DMS 273 (cell line): ENCODE measurements around the gene C3.
"Not testable (repeated sequence)": the region's sequence is repeated elsewhere in the genome, so short reads cannot be mapped to it uniquely, and the experiment has no call there.

Experiments
- DNase-seq: peaks from one replicate; lab custom pipeline; 2025; ENCODE audit not compliant: unreplicated experiment; lab: John Stamatoyannopoulos, UW

The C3 gene

DNA sequence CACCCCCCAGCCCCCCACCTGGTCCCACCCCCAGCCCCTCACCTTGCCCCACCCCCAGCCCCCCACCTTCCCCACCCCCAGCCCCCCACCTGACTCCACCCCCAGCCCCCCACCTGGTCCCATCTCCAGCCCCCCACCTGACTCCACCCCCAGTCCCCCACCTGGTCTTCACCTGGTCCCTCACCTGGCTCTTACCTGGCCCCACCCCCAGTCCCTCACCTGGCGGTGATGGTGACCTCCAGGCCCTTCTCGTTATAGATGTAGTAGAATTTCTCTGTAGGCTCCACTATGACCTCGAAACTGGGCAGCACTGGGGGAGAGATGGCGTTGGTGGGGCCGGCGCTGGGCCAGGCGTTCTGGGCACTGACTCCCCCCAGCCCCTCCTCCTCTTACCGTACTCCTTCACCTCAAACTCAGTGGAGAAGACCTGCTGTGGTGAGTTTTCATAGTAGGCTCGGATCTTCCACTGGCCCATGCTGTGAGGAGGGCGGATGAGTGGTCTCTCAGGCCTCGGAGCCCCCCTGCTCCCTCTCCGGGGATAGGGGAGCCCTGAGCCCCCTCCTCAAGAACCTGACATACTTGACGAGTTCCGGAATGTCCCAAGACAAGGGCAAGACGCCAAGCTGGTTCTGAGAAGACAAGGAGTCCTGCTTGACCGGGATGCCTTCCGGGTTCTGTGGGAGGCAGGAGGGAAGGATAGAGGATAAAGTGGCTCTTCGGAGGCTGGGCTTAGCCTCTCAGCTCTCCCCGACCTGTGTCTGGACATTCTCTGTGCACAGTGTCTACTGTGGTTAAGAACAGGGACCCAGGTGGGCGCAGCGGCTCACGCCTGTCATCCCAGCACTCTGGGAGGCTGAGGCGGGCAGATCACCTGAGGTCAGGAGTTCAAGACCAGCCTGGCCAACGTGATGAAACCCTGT is 6.4 kb downstream of the C3 start:
- DNase-seq = no peak

DNA sequence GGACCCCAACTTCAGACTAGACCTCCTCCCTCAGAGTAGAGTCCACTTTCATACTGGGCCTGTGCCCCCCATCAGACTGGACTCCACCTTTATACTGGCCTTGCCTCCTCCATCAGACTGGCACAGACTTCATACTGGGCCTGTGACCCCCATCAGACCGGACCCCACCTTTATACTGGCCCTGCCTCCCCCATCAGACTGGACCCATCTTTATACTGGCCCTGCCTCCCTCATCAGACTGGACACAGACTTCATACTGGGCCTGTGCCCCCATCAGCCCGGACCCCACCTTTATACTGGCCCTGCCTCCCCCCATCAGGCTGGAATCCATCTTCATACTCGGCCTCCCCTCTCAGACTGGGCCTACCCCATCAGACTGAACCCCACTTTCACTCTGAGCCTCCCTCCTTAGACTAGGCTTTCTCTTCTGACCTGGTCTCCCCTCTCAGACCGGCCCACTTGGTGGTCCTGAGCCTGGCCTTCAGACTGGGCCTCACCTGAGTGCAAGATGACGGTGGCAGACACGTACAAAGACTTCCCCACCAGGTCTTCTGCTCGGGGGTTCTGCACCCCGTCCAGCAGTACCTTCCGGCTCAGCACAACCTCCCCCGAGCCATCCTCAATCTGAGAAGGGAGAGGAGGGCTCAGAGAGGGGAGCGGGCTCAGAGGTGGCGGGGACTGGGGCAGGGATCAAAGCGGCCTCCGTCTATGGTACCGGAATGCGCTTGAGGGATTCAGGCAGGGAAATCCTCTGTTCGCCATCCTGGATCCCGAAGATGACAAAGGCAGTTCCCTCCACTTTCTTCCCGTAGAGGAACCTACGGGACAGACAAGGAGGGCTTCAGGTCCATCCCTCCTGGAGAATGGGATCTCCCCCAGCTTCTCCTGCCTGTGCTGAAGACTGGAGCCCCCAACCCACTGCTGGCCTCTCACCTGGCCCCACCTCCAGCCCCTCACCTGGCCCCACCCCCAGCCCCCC is 7.5 kb downstream of the C3 start:
- DNase-seq = no peak

DNA sequence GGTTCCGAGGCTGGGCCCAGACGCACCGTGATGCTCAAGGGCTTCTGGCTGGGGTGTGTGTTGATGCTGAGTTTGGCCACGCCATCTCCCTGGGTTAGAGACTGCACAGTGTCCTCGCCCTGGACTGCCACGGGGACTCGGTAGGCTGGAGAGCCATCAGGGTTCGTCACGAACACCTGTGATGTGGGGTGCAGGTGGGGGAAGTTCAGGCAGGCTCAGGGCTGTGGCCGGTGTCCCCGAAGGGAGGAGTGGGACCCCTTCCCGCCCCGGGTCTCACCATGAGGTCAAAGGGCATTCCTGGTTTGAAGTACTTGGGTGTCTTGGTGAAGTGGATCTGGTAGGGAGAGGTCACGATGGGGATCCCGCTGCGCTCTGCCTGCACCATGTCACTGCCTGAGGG is 8.2 kb downstream of the C3 start:
- no peak for DNase-seq

DNA sequence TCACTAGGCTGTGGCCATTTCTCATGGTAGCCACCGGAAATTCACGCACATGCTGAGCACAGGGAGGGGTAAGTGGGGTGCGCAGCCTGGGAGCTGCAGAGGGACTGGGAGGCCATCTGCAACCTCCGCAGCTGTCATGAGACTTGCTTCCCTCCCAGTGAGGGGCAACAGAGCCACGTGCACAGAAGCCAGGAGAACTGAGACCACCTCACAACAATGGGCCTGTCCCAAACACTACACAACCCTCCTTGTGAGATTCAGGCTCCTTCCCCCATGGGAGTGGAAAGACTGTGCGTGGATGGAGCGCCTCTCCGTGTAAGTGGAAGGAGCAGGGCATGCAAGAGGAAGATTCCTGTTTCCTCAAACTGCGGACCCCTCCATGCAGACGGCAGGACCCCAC is 8.8 kb downstream of the C3 start:
- no peak for DNase-seq

DNA sequence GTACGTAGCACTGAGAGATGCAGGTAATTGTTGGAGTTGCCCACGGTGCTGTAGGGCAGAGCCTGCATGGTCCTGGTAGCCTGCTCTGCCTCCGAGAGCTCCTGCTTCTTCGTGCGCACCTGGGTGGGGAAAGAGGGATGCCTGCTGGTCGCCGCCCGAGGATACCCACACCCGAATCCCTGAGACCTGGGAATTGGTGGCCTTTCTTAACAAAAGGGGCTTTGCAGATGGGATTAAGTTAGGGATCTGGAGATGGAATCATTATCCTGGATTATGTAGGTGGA is 9.4 kb downstream of the C3 start:
- DNase-seq = no peak

DNA sequence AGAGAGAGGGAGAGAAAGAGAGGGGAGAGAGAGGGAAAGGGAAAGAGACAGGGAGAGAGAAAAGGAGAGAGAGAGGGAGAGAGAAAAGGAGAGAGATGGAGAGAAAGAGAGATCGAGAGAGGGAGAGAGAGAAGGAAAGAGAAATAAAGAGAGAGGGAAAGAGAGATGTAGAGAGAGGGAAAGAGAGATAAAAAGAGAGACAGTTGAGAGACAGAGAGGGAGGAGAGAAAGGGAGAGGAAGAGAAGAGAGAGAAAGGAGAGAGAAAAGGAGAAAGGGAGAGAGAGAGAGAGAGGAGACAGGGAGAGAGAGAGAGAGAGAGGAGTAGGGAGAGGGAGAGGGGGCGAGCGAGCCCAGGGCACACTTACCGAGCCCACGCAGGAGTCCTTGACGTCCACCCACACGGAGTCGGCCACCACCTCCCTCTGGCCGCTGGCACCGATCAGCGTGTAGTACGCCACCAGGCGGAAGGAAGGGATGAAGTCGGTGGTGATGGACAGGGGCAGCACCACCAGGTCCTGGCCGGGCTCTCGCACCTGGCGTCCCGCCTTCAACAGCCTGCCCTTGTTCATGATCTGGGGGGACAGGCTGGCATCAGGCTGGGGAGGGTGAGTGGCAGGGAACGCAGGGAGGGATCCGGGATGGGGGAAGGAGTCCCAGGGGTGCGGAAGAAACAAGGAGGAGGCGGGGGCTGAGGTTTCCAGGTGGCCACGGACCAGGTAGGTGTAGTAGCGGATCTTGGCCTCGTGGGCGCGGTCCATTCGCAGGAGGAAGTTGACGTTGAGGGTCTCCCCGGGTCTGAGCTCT is 10.0 kb downstream of the C3 start:
- DNase-seq = no peak

DNA sequence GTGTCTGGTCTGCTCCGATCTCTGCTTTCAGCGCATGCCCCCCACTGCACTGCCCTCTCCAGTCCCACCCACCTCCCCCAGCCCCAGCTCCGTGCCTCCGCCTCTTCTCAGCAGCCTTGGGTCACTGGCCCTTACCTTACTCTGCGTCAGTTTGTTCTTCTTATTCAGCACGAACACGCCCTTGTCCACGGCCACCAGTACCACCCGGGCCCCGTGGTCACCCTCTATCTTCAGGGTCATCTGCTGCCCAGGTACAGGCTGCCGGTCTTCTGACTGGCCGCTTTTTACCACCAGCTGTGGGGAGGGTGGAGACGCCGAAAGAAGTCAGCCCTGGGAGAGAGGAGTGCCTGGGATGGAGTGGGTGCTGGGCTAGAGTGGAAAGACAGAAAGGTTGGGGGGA is 10.9 kb downstream of the C3 start:
- DNase-seq = no peak

DNA sequence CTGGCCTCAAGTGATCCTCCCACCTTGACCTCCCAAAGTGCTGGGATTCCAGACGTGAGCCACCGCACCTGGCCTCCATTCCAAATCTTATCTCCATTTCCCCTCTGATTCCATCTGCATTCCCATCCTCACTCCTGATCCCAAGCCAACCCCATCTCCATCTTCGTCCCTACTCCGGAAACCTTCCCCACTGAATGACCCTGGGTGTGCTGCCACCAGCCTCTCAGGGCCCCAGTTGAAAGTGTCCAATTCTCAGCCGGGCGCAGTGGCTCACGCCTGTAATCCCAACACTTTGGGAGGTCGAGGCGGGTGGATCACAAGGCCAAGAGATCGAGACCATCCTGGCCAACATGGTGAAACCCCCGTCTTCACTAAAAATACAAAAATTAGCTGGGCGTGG is 11.5 kb downstream of the C3 start:
- not testable (repeated sequence) for DNase-seq

DNA sequence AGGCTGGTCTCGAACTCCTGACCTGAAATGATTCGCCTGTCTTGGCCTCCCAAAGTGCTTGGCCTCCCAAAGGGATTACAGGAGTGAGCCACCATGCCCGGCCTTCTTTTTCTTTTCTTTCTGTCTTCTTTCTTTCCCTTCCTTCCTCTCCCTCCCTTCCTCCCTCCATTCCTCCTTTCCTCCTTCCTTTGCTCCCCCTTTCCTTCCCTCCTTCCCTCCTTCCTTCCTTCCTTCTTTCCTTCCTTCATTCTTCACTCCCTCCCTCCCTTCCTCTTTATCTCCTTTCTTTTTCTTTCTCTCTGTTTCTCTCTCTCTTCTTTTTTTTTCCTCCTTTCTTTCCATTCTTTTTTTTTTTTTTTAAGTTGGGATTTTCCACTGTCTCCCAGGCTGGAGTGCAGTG is 12.1 kb downstream of the C3 start:
- no peak for DNase-seq

DNA sequence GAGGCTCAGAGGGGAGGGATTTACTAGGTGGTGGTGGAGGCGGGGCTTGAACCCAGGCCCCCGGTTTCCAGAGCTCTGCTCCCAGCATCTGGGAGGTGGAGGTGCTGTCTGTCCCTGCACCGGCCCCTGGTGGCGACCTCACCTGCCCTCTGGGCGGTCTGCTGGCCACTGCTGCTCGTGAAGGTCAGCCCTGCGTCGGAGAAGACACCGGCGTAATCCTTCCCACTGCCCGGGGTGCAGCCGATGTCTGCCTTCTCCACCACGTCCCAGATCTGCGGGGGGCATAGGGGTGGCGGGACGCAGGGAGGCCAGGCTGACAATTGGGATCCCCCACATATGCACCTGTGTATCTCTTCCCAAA is 12.8 kb downstream of the C3 start:
- DNase-seq = no peak

DNA sequence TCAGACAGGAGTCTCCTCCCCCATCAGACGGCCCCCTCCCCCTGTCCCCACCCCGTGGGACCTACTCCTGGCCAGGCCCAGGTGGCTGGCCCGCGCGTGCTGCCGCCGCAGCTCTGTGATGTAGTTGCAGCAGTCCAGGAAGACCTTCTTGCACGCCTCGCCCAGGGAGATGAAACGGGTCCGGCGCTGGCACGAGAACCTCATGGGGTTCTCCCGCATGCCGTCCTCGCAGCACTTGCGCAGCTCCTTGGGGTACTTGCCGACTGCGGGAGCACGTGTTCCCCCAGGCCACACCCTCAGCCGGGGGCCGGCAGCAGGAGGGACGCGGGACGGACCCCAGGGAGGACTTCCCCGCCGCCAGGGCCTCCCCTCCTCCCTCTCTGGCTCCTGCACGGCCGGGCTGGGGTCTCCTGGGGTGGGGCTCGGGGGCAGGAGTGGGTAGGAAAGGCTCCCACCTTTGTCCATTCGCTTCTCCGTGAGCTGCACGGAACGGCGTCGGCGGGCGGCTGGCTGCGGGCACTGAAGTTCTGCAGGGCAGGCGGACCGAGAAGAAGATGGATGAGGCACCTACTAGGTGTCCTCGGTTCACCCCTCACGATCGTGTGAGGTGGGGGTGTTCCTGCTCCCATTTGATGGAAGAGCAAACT is 13.3 kb downstream of the C3 start:
- no peak for DNase-seq

DNA sequence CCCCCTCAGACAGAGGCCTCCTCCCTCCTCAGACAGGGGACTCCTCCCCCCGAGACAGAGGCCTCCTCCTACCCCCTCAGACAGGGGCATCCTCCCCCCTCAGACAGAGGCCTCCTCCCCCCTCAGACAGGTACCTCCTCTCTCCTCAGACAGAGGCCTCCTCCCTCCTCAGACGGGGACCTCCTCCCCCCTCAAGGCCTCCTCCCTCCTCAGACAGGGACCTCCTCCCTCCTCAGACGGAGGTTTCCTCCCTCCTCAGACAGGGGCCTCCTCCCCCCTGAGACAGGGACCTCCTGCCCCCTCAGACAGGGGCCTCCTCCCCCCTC is 13.9 kb downstream of the C3 start:
- no peak for DNase-seq

DNA sequence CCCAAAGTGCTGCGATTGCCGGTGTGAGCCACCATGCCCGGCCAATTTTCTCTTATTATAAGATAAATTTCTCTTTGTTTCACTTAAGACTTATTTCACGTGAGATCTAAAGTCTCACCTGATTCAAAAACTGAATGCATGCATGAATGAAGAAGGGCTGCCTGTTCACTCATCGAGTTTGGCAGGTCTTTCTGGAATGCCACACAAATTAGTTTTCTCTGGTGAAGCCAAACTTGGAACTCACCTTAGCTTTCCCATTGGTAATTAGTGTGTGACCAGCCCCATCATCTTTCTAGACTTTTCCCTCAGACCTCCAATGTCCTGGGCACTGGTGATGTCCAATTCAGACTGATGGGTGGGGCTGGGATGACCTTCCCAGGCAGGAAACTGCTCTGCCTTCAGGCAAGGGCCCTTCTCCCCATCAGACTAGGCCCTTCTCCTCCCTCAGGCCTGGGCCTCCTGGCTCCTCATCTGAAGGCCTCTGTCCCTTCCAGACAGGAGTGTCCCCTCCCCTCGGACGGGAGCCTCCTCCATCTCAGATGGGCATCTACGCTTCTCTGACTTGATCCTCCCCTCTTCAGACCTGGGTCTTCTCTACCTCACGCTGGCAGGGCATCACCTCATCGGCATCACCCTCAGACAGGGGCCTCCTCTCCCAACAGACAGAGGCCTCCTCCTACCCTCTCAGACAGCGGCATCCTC is 14.4 kb downstream of the C3 start:
- no peak for DNase-seq

DNA sequence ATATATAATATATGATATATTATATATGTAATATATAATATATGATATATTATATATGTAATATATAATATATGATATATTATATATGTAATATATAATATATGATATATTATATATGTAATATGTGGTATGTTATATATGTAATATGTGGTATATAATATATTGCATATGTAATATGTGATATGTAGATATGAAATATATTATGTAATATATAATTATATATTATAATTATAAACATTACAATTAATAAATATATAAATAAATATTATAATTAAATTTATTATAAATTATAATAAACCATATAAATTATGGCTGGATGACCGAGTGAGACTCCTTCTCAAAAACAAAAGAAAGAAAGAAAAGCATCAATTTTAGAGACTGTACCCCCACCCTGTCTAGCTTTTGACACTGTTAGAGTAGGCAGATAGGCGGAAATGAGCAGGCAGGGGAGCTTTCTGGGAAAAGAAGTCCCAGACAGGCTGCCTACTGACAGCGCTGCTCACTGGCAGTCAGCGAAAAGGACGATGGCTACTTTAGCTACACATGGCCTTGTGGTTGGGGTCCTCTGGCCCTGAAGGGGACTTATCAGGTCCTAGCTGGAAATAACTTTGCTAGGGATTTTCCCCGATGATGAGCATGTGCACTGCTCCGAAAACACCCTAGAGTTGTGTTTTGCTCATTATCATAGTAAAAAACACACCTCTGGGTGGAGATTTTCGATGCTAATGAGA is 19.7 kb downstream of the C3 start:
- DNase-seq = no peak

DNA sequence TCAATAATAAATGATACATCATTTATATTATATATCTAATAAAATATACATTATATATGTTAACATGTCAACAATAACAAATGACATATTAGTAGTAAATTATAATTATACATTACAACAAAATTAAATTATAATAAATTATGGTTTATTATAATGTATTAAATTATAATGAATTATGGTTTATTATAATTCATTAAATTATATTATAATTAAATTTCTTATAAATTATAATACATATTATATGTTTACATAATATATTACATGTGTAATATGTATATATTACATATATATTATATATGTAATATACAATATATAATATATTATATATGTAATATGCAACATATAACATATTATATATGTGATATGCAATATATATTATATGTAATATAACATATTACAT is 20.5 kb downstream of the C3 start:
- DNase-seq = no peak

DNA sequence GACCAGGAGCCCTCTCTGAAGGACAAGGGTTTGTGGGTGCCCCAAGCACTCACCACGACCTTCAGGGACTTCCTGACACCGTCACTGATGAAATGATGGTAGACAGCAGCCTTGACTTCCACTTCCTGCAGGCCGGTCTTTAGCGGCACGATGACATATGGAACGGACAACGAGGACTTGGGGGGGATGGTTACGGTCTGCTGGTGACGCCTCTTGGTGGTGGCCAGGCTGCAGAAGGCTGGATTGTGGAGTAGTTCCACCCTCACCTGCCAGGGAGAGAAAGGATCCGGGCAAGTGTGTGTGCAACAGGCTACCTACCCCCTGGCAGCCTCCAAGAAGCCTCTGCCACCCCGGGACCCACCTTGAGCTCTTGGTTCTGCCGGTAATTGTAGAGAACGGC is 23.2 kb downstream of the C3 start:
- no peak for DNase-seq

DNA sequence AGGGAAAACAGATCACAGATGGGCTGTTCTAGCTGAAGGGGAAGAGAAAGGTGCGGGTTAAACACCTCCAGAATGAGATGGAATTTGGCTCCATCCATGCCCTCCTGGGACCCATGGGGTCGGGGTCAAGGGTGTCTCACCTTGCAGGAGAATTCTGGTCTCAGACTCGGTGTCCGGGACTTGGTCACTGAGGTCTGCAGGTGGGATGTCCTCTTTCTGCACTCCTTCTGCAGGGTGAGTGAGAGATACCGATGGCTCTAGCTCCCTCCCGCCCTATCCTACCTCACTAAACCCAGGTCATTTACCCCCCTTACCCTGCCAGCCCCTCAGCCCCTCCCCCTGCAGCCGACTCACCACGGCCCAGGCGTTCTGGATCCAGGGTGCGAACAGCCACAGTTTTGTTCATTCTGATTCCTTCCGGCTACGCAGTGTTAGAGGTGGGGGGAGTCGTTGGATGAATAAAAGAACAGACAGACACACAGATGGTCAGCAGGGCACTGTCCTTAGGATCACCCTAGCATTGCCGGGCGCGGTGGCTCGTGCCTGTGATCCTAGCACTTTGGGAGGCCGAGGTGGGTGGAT is 24.1 kb downstream of the C3 start:
- DNase-seq = no peak

DNA sequence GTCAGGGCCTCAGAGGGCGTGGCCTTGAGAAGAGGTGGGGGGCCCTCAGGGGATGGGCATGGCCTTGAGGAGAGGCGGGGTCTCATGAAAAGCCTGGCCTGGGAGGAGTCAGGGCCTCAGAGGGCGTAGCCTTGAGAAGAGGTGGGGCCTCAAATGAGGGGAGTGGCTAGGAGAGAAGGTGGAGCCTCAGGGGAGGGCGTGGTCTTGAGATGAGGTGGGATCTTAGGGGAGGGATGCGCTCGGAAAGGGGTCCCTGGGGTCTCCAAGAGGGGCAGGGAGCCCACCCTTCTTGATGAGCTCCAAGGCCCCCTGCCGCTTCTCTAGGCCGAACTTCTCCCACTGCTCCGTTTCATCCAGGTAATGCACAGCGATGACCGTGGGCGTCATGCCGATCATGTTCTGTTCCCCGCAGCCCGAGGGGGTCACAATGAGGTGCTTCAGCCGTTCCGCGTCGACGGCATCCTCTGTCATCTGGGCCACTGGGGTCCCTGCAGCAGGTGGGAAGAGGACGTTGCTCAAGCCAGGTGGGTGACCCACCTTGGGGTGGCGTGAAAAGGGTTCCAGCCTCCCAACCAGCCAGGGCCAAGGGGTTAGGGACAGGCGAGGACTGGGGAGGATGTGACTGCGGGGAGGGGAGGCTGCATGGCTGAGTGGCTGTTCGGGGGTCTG is 26.2 kb downstream of the C3 start:
- no peak for DNase-seq

DNA sequence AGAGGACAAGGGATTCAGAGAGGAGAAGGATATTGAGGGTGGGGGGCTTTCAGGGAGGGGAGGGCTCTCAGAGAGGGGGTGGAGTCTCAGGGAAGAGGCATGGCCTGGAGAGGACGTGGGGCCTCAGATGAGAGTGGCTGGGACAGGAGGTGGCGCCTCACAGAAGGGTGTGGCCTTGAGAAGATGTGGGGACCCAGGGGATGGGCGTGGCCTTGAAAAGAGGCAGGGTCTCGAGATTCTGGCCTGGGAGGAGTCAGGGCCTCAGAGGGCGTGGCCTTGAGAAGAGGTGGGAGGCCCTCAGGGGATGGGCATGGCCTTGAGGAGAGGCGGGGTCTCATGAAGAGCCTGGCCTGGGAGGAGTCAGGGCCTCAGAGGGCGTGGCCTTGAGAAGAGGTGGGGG is 26.8 kb downstream of the C3 start:
- no peak for DNase-seq
